ENCODE results near the gene MTMR10.

The MTMR10 gene

DNA sequence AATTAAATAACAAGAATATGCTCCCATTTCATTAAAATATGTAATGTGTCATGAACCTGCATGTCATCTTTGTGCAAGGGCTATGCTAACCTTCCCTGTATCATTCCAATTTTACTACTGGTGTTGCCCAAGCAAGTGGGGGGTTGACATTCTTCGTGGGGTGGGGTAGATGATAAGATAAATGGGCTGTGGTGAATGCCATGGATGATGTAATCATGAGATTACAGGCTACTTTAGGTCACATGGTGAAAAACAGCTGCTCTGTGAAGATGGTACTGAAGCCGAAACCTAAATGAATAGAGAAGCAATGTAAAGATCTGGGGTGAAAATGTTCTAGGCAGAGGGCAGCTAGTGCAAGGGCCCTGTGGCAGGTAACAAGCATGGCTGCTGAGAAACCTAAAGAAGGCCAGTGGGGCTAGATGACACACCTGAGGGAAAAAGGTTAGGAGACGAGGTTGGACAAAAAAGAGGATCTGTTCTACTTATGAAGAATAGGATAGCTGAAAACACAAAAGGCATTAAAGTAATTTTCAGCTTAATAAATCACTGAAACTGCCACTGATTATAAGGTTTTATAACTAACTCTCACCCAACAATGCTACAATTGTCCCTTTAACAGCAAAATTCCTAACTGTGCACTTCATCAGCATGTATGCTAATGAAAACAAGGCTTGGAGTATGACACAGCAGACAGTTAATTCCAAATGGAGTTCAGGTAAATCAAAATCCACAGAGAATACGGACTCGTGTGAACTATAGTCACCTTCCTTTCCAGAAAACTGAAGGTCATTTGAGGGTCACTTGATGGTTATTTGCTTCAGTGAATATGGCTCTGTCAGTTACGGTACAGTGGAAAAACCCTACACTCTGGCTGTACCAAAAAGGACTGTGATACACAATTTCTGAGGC is 35.0 kb downstream of the MTMR10 start:
- DNase-seq (ENCODE audit: low spot score): peak; percentile 47

- no peak for DNase-seq (ENCODE audit: low spot score)
Measured at GRCh38 chr15:30954674-30955073, 36.8 kb downstream of the MTMR10 start.

DNA sequence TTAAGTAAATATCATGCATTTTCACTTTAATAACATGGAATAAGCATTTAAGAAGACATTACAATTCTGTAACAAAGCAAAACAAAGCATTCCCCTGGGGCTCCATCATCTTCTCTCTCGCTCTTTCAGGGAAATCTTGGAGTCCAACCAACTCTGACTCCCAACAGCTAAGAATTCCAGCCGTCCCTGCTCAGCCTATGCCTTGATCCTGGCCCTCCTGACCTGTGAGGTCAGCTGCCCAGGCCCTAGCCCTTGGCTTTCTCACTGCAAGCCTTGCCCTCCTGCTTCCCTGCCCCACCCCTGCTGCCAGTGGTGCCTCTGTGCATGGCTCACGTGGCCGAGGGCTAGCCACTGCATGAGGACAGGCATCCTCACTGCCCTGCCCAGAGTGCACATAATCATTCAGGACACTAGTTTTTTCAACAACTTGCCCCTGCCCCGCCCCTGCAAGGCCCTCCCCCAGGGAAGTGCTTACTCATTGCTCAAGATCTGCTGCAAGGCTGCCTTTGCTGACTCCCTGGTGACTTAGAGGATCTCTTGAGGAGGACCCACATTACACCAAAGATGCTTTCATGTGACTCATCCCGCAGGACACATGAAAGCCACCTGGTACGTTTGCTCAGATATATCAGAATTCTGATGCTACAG is 37.6 kb downstream of the MTMR10 start:
- peak; percentile 94 for DNase-seq (ENCODE audit: low spot score)

- DNase-seq (ENCODE audit: low spot score): no peak
Measured at GRCh38 chr15:30953183-30953582, 38.2 kb downstream of the MTMR10 start.

DNA sequence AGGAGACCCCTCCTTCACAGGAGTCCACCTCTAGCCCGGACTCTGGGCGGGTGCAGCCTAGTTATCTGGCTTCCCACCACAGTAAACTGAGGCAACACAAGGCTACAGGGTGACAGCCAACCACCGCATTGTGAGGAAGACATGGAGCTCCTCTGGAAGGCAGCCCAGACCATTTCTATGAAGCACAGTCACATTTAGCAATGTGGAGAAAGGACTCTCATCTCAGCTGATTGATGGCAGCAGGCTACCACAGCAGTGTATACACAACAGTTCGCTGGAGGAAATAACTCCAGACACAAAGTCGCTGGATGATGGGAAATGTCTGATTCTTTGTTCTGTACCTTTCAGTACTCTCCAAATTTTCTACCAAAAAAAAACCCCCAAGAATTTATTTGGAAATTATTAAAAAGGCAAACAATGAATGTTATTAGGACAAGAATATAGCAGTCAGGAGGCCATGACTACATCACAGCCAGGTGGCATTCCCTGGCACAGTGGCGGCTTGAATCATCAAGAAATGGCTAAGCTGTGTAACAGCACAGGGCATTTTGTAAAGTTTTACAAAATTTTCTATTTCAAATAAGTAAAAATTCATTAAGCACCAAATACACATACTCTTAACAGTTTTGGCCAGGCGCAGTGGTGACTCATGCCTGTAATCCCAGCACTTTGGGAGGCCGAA is 47.6 kb downstream of the MTMR10 start:
- no peak for DNase-seq (ENCODE audit: low spot score)

- DNase-seq (ENCODE audit: low spot score): no peak
Measured at GRCh38 chr15:30941520-30941919, 49.9 kb downstream of the MTMR10 start.

GRCh38 chr15:30940359-30940758 is 51.1 kb downstream of the MTMR10 start:
- no peak for DNase-seq (ENCODE audit: low spot score)

GRCh38 chr15:30939161-30939560 is 52.3 kb downstream of the MTMR10 start:
- DNase-seq (ENCODE audit: low spot score): no peak

DNA sequence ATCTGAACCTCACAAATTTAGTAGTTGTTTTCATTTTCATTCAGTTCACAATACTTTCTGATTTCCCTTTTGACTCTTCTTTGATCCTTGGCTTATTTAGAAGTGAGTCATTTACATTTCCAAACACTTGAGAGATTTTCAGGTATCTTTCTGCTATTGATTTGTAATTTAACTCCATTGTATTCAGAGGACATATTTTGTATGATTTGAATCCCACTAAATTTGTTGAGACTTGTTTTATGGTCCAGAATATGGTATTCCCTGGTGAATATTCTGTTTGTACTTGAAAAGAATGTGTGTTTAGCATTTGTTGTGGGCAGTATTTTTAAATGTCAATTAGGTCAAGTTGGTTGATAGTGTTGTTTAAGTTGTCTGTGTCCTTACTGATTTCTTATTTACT is 58.1 kb downstream of the MTMR10 start:
- no peak for DNase-seq (ENCODE audit: low spot score)

- DNase-seq (ENCODE audit: low spot score): no peak
Measured at GRCh38 chr15:30930422-30930821, 61.0 kb downstream of the MTMR10 start.

DNA sequence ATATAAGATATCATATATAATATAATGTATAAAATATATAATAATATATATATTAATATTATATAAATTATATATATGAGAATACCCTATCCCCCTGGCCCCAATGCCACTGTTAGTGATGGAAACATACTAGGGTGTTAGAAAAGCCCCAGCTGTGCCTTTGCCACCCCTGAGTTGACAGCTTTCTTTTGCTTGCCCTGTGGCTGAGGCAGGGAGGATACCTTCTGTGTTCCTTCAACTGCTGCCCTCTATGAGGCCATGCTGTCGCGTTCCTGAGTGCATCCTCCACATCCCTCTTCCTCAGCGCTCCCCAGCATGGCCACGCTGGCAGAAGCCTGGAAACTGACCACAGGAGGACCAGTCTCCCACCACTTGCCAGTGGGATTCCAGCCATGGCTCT is 61.4 kb downstream of the MTMR10 start:
- DNase-seq (ENCODE audit: low spot score): no peak

- peak; percentile 8 for DNase-seq (ENCODE audit: low spot score)
Measured at GRCh38 chr15:30929064-30929669, 62.3 kb downstream of the MTMR10 start.

DNA sequence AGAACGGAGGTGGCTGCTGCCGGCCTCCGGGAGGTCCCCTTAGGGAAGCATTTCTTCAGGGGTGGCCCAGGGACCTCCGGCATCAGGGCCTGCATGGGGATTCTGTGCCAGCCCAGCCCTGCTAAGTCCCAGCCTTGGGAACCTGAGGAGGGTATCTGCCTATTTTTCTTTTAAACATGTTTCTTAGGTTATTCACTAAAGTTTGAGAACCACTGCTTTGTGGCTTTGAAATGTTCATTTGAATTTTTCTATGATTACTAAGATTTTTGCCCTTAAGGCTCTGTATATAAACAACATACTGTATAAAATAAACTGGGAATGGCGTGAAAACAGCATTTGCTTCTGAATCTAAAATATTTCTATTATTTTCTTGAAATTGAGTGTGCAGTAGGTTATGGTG is 63.4 kb downstream of the MTMR10 start:
- no peak for DNase-seq (ENCODE audit: low spot score)

- DNase-seq (ENCODE audit: low spot score): no peak
Measured at GRCh38 chr15:30927148-30927761, 64.2 kb downstream of the MTMR10 start.

DNA sequence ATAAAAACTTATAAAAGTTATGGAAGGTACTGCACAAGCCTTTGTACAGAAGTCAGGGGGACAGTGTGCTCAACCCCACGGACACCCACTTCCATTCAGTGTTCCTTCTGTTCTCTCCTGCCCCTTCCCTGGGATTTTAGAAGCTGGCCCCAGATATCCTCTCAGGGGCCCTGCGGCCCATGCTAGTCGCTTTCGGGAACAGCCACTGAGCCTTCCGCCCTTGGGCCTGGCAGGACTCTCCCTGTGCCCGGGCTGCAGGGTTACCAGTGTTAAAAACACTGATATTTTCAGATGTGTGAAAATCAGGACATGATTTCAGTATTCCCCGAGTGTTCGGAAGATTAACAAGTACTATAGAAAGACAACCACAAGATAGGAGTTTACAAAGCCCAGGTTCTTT is 65.3 kb downstream of the MTMR10 start:
- DNase-seq (ENCODE audit: low spot score): no peak

GRCh38 chr15:30925686-30926085 is 65.7 kb downstream of the MTMR10 start:
- DNase-seq (ENCODE audit: low spot score): no peak

- peak; percentile 46 for DNase-seq (ENCODE audit: low spot score)
Measured at GRCh38 chr15:30924353-30924752, 67.1 kb downstream of the MTMR10 start.

- DNase-seq (ENCODE audit: low spot score): peak; percentile 13
Measured at GRCh38 chr15:30923429-30923828, 68.0 kb downstream of the MTMR10 start.

GRCh38 chr15:30922480-30923311 is 68.7 kb downstream of the MTMR10 start:
- peak; percentile 92 for DNase-seq (ENCODE audit: low spot score)

DNA sequence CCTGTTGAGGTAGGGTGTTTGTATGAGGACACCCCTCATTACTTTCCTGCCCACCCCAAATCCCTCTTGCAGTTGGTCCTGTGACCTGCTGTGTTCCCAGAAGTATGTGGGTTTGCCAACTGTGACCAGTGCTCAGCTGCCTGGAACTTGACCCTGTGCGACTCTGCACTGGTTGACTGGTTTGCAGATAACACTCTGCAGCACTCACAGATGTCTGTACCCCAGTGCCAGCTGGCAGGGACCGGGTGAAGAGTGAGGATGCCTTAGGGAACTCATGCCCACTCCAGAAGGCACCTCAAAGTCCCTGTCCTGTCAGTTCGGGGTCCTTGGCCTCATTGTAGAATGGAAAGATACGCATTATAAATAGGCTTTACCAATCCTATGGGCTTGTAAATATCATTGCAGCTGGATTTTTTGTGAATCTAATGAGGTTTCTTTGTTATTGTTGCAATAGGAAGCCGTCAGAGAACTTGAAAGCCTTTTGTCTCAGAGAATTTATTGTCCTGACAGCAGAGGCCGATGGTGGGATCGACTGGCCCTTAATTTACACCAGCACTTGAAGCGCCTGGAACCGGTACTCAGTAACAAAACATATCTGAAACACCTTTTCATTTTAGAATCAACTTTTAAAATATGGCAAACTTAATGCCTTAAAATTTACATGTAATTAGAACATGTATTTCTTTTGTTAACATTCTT is 69.5 kb downstream of the MTMR10 start:
- DNase-seq (ENCODE audit: low spot score): peak; percentile 63
